GM12891 (cell line): Measurements from ENCODE around the gene GPSM1.

Experiments used
- DNase-seq: peaks from one replicate; pipeline ENCODE4 v3.0.0; 2011; ENCODE audit warnings: low spot score; ENCODE audit not compliant: insufficient read length
- FAIRE-seq: peaks from 2 replicates; lab custom pipeline; 2011; peaks lifted over from hg19 to GRCh38; lab: Jason Lieb, UNC
- PAX5 ChIP-seq: IDR thresholded peaks from 2 replicates; pipeline ENCODE4 v1.6.1; 2011; ENCODE audit warnings: low read length, moderate library complexity, mild to moderate bottlenecking; ENCODE audit not compliant: insufficient read depth, severe bottlenecking
- POLR2A ChIP-seq: IDR thresholded peaks from 2 replicates; pipeline ENCODE4 v1.6.1; 2011; ENCODE audit warnings: low read depth, low read length, control low read depth
- POLR2AphosphoS5 ChIP-seq: IDR thresholded peaks from 2 replicates; pipeline ENCODE4 v1.6.1; 2011; ENCODE audit warnings: low read depth, low read length, control low read depth
- POU2F2 ChIP-seq: IDR thresholded peaks from 2 replicates; pipeline ENCODE4 v1.6.1; 2011; ENCODE audit warnings: low read depth, mild to moderate bottlenecking, control low read depth, low read length, moderate library complexity
- SPI1 ChIP-seq: IDR thresholded peaks from 2 replicates; pipeline ENCODE4 v1.6.1; 2011; ENCODE audit warnings: low read depth, low read length, control low read depth
- TAF1 ChIP-seq: IDR thresholded peaks from 2 replicates; pipeline ENCODE4 v1.6.1; 2011; ENCODE audit warnings: low read depth, low read length, control low read depth

The GPSM1 gene

GRCh38 chr9:136290508-136291000, 36.8 kb upstream of the GPSM1 start:
- no peak for DNase-seq
- FAIRE-seq: no peak

GRCh38 chr9:136291306-136292025, 35.9 kb upstream of the GPSM1 start:
- TF ChIP-seq PAX5: no peak
- no peak for TF ChIP-seq POU2F2
- TF ChIP-seq POLR2AphosphoS5: no peak
- no peak for TF ChIP-seq TAF1
- TF ChIP-seq SPI1: no peak
- TF ChIP-seq POLR2A: no peak
- no peak for FAIRE-seq
- DNase-seq: no peak

More at GRCh38 chr9:136290508-136291000, 36.8 kb upstream of the GPSM1 start:
- TF ChIP-seq TAF1 (no peak), POU2F2 (no peak), PAX5 (no peak), POLR2AphosphoS5 (no peak), POLR2A (no peak), SPI1 (no peak)

- no peak for DNase-seq
- FAIRE-seq: no peak
- no peak for TF ChIP-seq POU2F2
These were observed 35.3 kb upstream of the GPSM1 start for GRCh38 chr9:136292026-136292538.

GRCh38 chr9:136292591-136293448, 34.5 kb upstream of the GPSM1 start:
- TF ChIP-seq POLR2AphosphoS5 (no peak), PAX5 (no peak), SPI1 (no peak), TAF1 (no peak), POLR2A (no peak), POU2F2 (no peak)

GRCh38 chr9:136293476-136294077, 33.8 kb upstream of the GPSM1 start:
- 0 out of 2 replicates have a peak, but pooled peaks have one; percentile 23 for TF ChIP-seq POU2F2
- no peak for TF ChIP-seq SPI1
- FAIRE-seq: no peak
- no peak for DNase-seq

More at GRCh38 chr9:136292591-136293448, 34.5 kb upstream of the GPSM1 start:
- DNase-seq (no peak), FAIRE-seq (no peak)

- FAIRE-seq: no peak
- no peak for DNase-seq
- no peak for TF ChIP-seq TAF1
- no peak for TF ChIP-seq PAX5
- TF ChIP-seq POU2F2: no peak
These were observed 32.9 kb upstream of the GPSM1 start for GRCh38 chr9:136294437-136294836.

- DNase-seq (no peak), FAIRE-seq (no peak)
- no peak for TF ChIP-seq POLR2A
- no peak for TF ChIP-seq POLR2AphosphoS5
- no peak for TF ChIP-seq POU2F2
- TF ChIP-seq PAX5: no peak
- no peak for TF ChIP-seq SPI1
- TF ChIP-seq TAF1: no peak
These were observed 32.3 kb upstream of the GPSM1 start for GRCh38 chr9:136295055-136295454.

- TF ChIP-seq POU2F2 (no peak), POLR2A (no peak), POLR2AphosphoS5 (no peak), TAF1 (no peak), SPI1 (no peak), PAX5 (no peak)
- FAIRE-seq: no peak
- no peak for DNase-seq
These were observed 31.6 kb upstream of the GPSM1 start for GRCh38 chr9:136295542-136296433.

- no peak for DNase-seq
- no peak for FAIRE-seq
- TF ChIP-seq SPI1 (no peak), PAX5 (no peak), POLR2A (no peak), POLR2AphosphoS5 (no peak), POU2F2 (no peak), TAF1 (no peak)
These were observed 30.8 kb upstream of the GPSM1 start for GRCh38 chr9:136296434-136297015.
